GM12878 (cell line): ENCODE results near the gene GLIPR1L1. TPM values are rescaled to one million over a fixed set of nuclear protein-coding genes. Genes with fewer than 3 reads are reported as not detected.

Experiments used
- ATAC-seq: fragments of 200-7000 bp; cut with Tn5 transposase; 3 replicates; pipeline ENCODE4 v1.9.1; 2020; ENCODE audit warnings: mild to moderate bottlenecking, moderate library complexity
- BruUV-seq: library from RNA; stranded (reverse); fragments of 400-500 nt; replicated peaks from 2 replicates; lab custom pipeline; 2021; lab: Mats Ljungman, UMichigan
- CTCF ChIA-PET: fragments of 300-600 bp; sonication (Branson Sonifier 250); formaldehyde crosslinking; extraction: SDS; loops from one replicate; lab custom pipeline; 2021; ENCODE audit warnings: inconsistent platforms; lab: Yijun Ruan, JAX
- POLR2A ChIA-PET: fragments of 350-600 bp; formaldehyde crosslinking; extraction: SDS; loops from one replicate; lab custom pipeline; 2021; ENCODE audit warnings: inconsistent platforms; lab: Charles Lee
- RAD21 ChIA-PET: fragments of 300-600 bp; sonication (Branson Sonifier 250); formaldehyde crosslinking; loops from one replicate; lab custom pipeline; 2023; ENCODE audit warnings: antibody characterized with exemption; ENCODE audit not compliant: unreplicated experiment; lab: Charles Lee
- SMC1A ChIA-PET: fragments of 300-600 bp; sonication (Branson Sonifier 250); formaldehyde crosslinking; loops from one replicate; lab custom pipeline; 2023; ENCODE audit not compliant: unreplicated experiment, uncharacterized antibody; lab: Charles Lee
- DNase-seq: peaks from one replicate; pipeline ENCODE4 v3.0.0-alpha.2; 2011; ENCODE audit warnings: low read depth, low spot score
- FAIRE-seq: peaks from 3 replicates; lab custom pipeline; 2011; peaks lifted over from hg19 to GRCh38; lab: Jason Lieb, UNC
- H2AFZ ChIP-seq: 2 replicates; pipeline ENCODE4 v1.6.0; 2011; ENCODE audit warnings: low read depth, low read length, control low read depth; ENCODE audit not compliant: control insufficient read depth
- H3K27ac ChIP-seq: 2 replicates; pipeline ENCODE4 v1.5.1; 2011; ENCODE audit warnings: control low read depth; ENCODE audit not compliant: control insufficient read depth, insufficient read depth
- H3K27me3 ChIP-seq, 2 experiments: replicated peaks in 1 of 2; 2 replicates each; pipeline versions ENCODE4 v1.6.0 to v1.6.1; 2011; ENCODE audit warnings: low read length in 1 of 2; ENCODE audit not compliant: control insufficient read depth in 2 of 2, insufficient read depth in 2 of 2
- H3K36me3 ChIP-seq, 2 experiments: 2 replicates each; pipeline ENCODE4 v1.5.1; 2011; ENCODE audit warnings: low read length in 1 of 2; ENCODE audit not compliant: control insufficient read depth in 2 of 2, insufficient read depth in 2 of 2
- H3K4me1 ChIP-seq: 2 replicates; pipeline ENCODE4 v1.6.1; 2011; ENCODE audit warnings: mild to moderate bottlenecking, low read length, moderate library complexity, mixed read lengths; ENCODE audit not compliant: control insufficient read depth, insufficient read depth
- H3K4me2 ChIP-seq: 2 replicates; pipeline ENCODE4 v1.6.0; 2011; ENCODE audit warnings: control low read depth; ENCODE audit not compliant: control insufficient read depth, insufficient read depth
- H3K4me3 ChIP-seq: fragments of 200-600 bp; sonication (generic); 2 replicates; pipeline ENCODE4 v1.5.1; 2016
- H3K79me2 ChIP-seq: 2 replicates; pipeline ENCODE4 v1.6.0; 2011; ENCODE audit warnings: low read length; ENCODE audit not compliant: control insufficient read depth, insufficient read depth
- H3K9ac ChIP-seq: 2 replicates; pipeline ENCODE4 v1.8.0; 2011; ENCODE audit warnings: low read length, control low read depth, mixed read lengths; ENCODE audit not compliant: control insufficient read depth, insufficient read depth
- H3K9me3 ChIP-seq: replicated peaks from 3 replicates; pipeline ENCODE4 v1.5.1; 2011; ENCODE audit warnings: mild to moderate bottlenecking, low read length; ENCODE audit not compliant: control insufficient read depth, insufficient read depth
- H4K20me1 ChIP-seq: 2 replicates; pipeline ENCODE4 v1.6.0; 2011; ENCODE audit not compliant: control insufficient read depth, insufficient read depth
- NR2C2 ChIP-seq: IDR thresholded peaks from 2 replicates; pipeline ENCODE4 v1.6.1; 2011; ENCODE audit warnings: borderline replicate concordance, low read depth; ENCODE audit not compliant: control insufficient read depth, insufficient read length
- POLR2A ChIP-seq: IDR thresholded peaks from 2 replicates; pipeline ENCODE4 v1.6.1; 2011; ENCODE audit warnings: low read depth, mild to moderate bottlenecking, low read length
- SIN3A ChIP-seq: IDR thresholded peaks from 2 replicates; pipeline ENCODE4 v1.6.1; 2012; ENCODE audit warnings: low read depth, low read length, improper control_type of control experiment
- SIX5 ChIP-seq: IDR thresholded peaks from 2 replicates; pipeline ENCODE4 v1.6.1; 2011; ENCODE audit warnings: mild to moderate bottlenecking, low read depth, low read length, moderate library complexity; ENCODE audit not compliant: severe bottlenecking
- TCF3 ChIP-seq: IDR thresholded peaks from 2 replicates; pipeline ENCODE4 v1.6.1; 2012; ENCODE audit warnings: low read depth, mild to moderate bottlenecking, low read length, borderline replicate concordance; ENCODE audit not compliant: insufficient read depth
- ZNF592 ChIP-seq: fragments of 450-650 bp; IDR thresholded peaks from 2 replicates; pipeline ENCODE4 v1.6.1; 2017; ENCODE audit warnings: mild to moderate bottlenecking, moderate library complexity
- ZNF622 ChIP-seq: fragments of 450-650 bp; IDR thresholded peaks from 2 replicates; pipeline ENCODE4 v1.6.1; 2017; ENCODE audit warnings: mild to moderate bottlenecking, inconsistent platforms
- WGBS: methylation state at CpG from one replicate; pipeline ENCODE4 v1.1.6; 2016; ENCODE audit warnings: low lambda C conversion rate; ENCODE audit not compliant: insufficient replicate concordance, insufficient coverage; ENCODE audit errors: missing lambda C conversion rate; 5-methylcytosine and 5-hydroxymethylcytosine counted together
- in situ Hi-C: fragments of 300-500 bp; cut with MboI; formaldehyde crosslinking; loops from 9 replicates; pipeline ENCODE4 v1.14.3; 2018; ENCODE audit warnings: mixed read lengths
- intact Hi-C: fragments of 100-400 bp; cut with micrococcal nuclease; formaldehyde crosslinking; loops from one replicate; pipeline ENCODE4 v1.14.2; 2022; ENCODE audit not compliant: unreplicated experiment
- polyA plus RNA-seq, 11 experiments: library from polyadenylated mRNA; depleted of rRNA in 4 of 11; unstranded in 6 of 11; stranded (reverse) in 5 of 11; fragments of >200 nt; fragmentation: Nextera tagmentation in 4 of 11; fragmentation: Illumina TruSeq in 1 of 11; extraction: Ambion mirVana in 4 of 11; extraction: Trizol in 1 of 11; gene quantifications; 1 replicate in 1 of 11; 2 replicates in 10 of 11; pipeline versions ENCODE4 v1.2.1 to v1.2.3, GENCODE V29; 2011 to 2016; ENCODE audit warnings: inconsistent platforms in 2 of 11, missing spikeins in 2 of 11, low read depth in 1 of 11
- total RNA-seq, 4 experiments: library from RNA; depleted of rRNA in 3 of 4; stranded (reverse); fragments of >200 nt in 3 of 4; fragmentation: Illumina TruSeq in 1 of 4; extraction: Trizol in 1 of 4; gene quantifications; 2 replicates each; pipeline versions ENCODE4 v1.2.1 to v1.2.3, GENCODE V29; 2013 to 2021

GLIPR1L1 gene
- total and polyA plus RNA-seq, 10 of the 15 experiments (the other 5 are each of a cell fraction or from before 2014, with no cell fraction given): 0.10 to 0.47 (median 0.13) TPM; not detected in 7

GRCh38 chr12:75327642-75328041 is 6.8 kb upstream of the GLIPR1L1 start:
- DNase-seq (no peak), ATAC-seq (no peak), FAIRE-seq (no peak)
- POLR2A ChIA-PET: no interaction called here
- Histone ChIP-seq H2AFZ (no peak overlapping the region), H3K27ac (no peak overlapping the region), H3K4me2 (no peak overlapping the region), H3K9me3 (no peaks in the 10 kb centered on the region), H3K9ac (no peak overlapping the region), H3K79me2 (no peaks in the 10 kb centered on the region), H4K20me1 (no peaks in the 10 kb centered on the region), H3K4me1 (no peaks in the 10 kb centered on the region), H3K27me3 (no peaks in the 10 kb centered on the region), H3K4me3 (no peak overlapping the region), H3K36me3 (no peaks in the 10 kb centered on the region)
- RAD21 ChIA-PET: no interaction called here
- CTCF ChIA-PET: interaction anchor here (1.0 to 1.4 kb wide), 2 partner anchors 39 to 64 kb away, joined by 3 to 4 read pairs; no protein-coding TSS in a partner anchor
- SMC1A ChIA-PET: interaction anchor here (1.0 to 1.1 kb wide), 2 partner anchors 12 to 29 kb away, joined by 3 to 5 read pairs; no protein-coding TSS in a partner anchor
- intact Hi-C loops: no loop called here
- WGBS: 90% methylated on average over 1 of the region's 1 CpG
- no peak for TF ChIP-seq ZNF622
- no peak for TF ChIP-seq TCF3
- no peak for TF ChIP-seq POLR2A
- no peak for TF ChIP-seq NR2C2
- TF ChIP-seq SIX5: no peak
- TF ChIP-seq ZNF592: no peak
- no peak for TF ChIP-seq SIN3A
- in situ Hi-C loops: no loop called here
- no TSS peak for BruUV-seq
